ENCODE measurements around the gene CDIP1. TPM values are rescaled to one million over a fixed set of nuclear protein-coding genes. Genes with fewer than 3 reads are reported as not detected.

Gene CDIP1
- total RNA-seq, 1 donor from 2014 or later = 17.5 TPM

- ATAC-seq = no peak
- DNase-seq (ENCODE audit: low spot score) = no peak
These were observed 5.9 kb upstream of the CDIP1 start for GRCh38 chr16:4544473-4544872.

GRCh38 chr16:4539716-4540284, 1.2 kb upstream of the CDIP1 start:
- ATAC-seq (no peak), DNase-seq (ENCODE audit: low spot score) (no peak)

- DNase-seq (ENCODE audit: low spot score) (peak; percentile 66), ATAC-seq (peak; percentile 51)
These were observed 913 bp downstream of the CDIP1 start for GRCh38 chr16:4537376-4538343.

GRCh38 chr16:4536391-4537106, 2.0 kb downstream of the CDIP1 start:
- DNase-seq (ENCODE audit: low spot score) = no peak

GRCh38 chr16:4535627-4536108, 2.9 kb downstream of the CDIP1 start:
- DNase-seq (ENCODE audit: low spot score) = no peak
- no peak for ATAC-seq

More at GRCh38 chr16:4536391-4537106, 2.0 kb downstream of the CDIP1 start:
- no peak for ATAC-seq

GRCh38 chr16:4534151-4534790, 4.3 kb downstream of the CDIP1 start:
- DNase-seq (ENCODE audit: low spot score) = no peak
- no peak for ATAC-seq

- no peak for ATAC-seq
- no peak for DNase-seq (ENCODE audit: low spot score)
These were observed 5.1 kb downstream of the CDIP1 start for GRCh38 chr16:4533490-4533889.

GRCh38 chr16:4532238-4532637, 6.3 kb downstream of the CDIP1 start:
- ATAC-seq (no peak), DNase-seq (ENCODE audit: low spot score) (no peak)

GRCh38 chr16:4531811-4532210, 6.8 kb downstream of the CDIP1 start:
- no peak for DNase-seq (ENCODE audit: low spot score)

GRCh38 chr16:4529085-4530060, 9.2 kb downstream of the CDIP1 start:
- DNase-seq (ENCODE audit: low spot score) (no peak), ATAC-seq (no peak)

More at GRCh38 chr16:4531811-4532210, 6.8 kb downstream of the CDIP1 start:
- ATAC-seq = no peak

- ATAC-seq = no peak
- no peak for DNase-seq (ENCODE audit: low spot score)
These were observed 12.8 kb downstream of the CDIP1 start for GRCh38 chr16:4525634-4526277.

GRCh38 chr16:4525069-4525468, 13.5 kb downstream of the CDIP1 start:
- ATAC-seq = no peak
- no peak for DNase-seq (ENCODE audit: low spot score)

GRCh38 chr16:4524571-4524970, 14.0 kb downstream of the CDIP1 start:
- DNase-seq (ENCODE audit: low spot score) (no peak), ATAC-seq (no peak)

GRCh38 chr16:4523686-4524085, 14.9 kb downstream of the CDIP1 start:
- ATAC-seq (no peak), DNase-seq (ENCODE audit: low spot score) (no peak)

GRCh38 chr16:4522051-4522581, 16.5 kb downstream of the CDIP1 start:
- ATAC-seq (no peak), DNase-seq (ENCODE audit: low spot score) (no peak)

- ATAC-seq (no peak), DNase-seq (ENCODE audit: low spot score) (no peak)
These were observed 17.7 kb downstream of the CDIP1 start for GRCh38 chr16:4520913-4521312.

- DNase-seq (ENCODE audit: low spot score) (no peak), ATAC-seq (no peak)
These were observed 19.1 kb downstream of the CDIP1 start for GRCh38 chr16:4519274-4520058.

Measured in left lobe of liver (tissue), 2 donors.